Stimulated activated CD8-positive, alpha-beta memory T cell treated with anti-CD3 and anti-CD28 coated beads, Interleukin-7, amount 100 ng/mL, for 4 hours (primary cell): ENCODE results near the gene SCGB2B2.
"Not testable (repeated sequence)": the region's sequence is repeated elsewhere in the genome, so short reads cannot be mapped to it uniquely, and the experiment has no call there.

Experiments
- DNase-seq, 2 donors: peaks; one replicate each; pipeline ENCODE4 v3.0.0-alpha.2; 2020; ENCODE audit warnings: low read depth in 2 of 2

The SCGB2B2 gene

GRCh38 chr19:34668690-34669089 lies 8.3 kb downstream of the SCGB2B2 start:
- not testable (repeated sequence) for DNase-seq

GRCh38 chr19:34668077-34668689 lies 8.8 kb downstream of the SCGB2B2 start:
- not testable (repeated sequence) for DNase-seq

GRCh38 chr19:34667349-34668076 lies 9.4 kb downstream of the SCGB2B2 start:
- DNase-seq, result no peak

- DNase-seq, result no peak
Observed at GRCh38 chr19:34666958-34667265, 10.0 kb downstream of the SCGB2B2 start.

GRCh38 chr19:34666200-34666957 lies 10.6 kb downstream of the SCGB2B2 start:
- no peak for DNase-seq

- DNase-seq, result not testable (repeated sequence)
Observed at GRCh38 chr19:34665275-34665674, 11.7 kb downstream of the SCGB2B2 start.

GRCh38 chr19:34664870-34665269 lies 12.1 kb downstream of the SCGB2B2 start:
- DNase-seq, result no peak

- no peak for DNase-seq
Observed at GRCh38 chr19:34664168-34664567, 12.8 kb downstream of the SCGB2B2 start.

- DNase-seq, result peak in 1 of 2 donors; percentile 12
Observed at GRCh38 chr19:34662919-34663318, 14.0 kb downstream of the SCGB2B2 start.

GRCh38 chr19:34661357-34661756 lies 15.6 kb downstream of the SCGB2B2 start:
- no peak for DNase-seq

- no peak for DNase-seq
Observed at GRCh38 chr19:34655651-34656050, 21.3 kb downstream of the SCGB2B2 start.

- DNase-seq, result no peak
Observed at GRCh38 chr19:34654796-34655195, 22.2 kb downstream of the SCGB2B2 start.

- no peak for DNase-seq
Observed at GRCh38 chr19:34651747-34652146, 25.2 kb downstream of the SCGB2B2 start.

GRCh38 chr19:34649886-34650543 lies 26.9 kb downstream of the SCGB2B2 start:
- DNase-seq, result no peak

- no peak for DNase-seq
Observed at GRCh38 chr19:34645551-34645950, 31.4 kb downstream of the SCGB2B2 start.

- DNase-seq, result no peak
Observed at GRCh38 chr19:34644991-34645461, 31.9 kb downstream of the SCGB2B2 start.

GRCh38 chr19:34642241-34642640 lies 34.7 kb downstream of the SCGB2B2 start:
- DNase-seq, result no peak

- peak; percentile 14 to 48 for DNase-seq
Observed at GRCh38 chr19:34639491-34640085, 37.4 kb downstream of the SCGB2B2 start.

- DNase-seq, result no peak
Observed at GRCh38 chr19:34633802-34634201, 43.2 kb downstream of the SCGB2B2 start.
